Osteoblast (primary cell): ENCODE results near the gene SEMA3C. TPM values are rescaled to one million over a fixed set of nuclear protein-coding genes. Genes with fewer than 3 reads are reported as not detected.

Experiments
- DNase-seq: peaks from one replicate; pipeline ENCODE4 v3.0.0; 2011; ENCODE audit warnings: low spot score, mixed read lengths; ENCODE audit not compliant: insufficient read length; ENCODE audit errors: missing footprints
- H2AFZ ChIP-seq: 2 replicates; pipeline ENCODE4 v1.6.0; 2011; ENCODE audit warnings: mild to moderate bottlenecking, low read length
- H3K27ac ChIP-seq: 2 replicates; pipeline ENCODE4 v1.5.1; 2011; ENCODE audit warnings: mild to moderate bottlenecking, low read depth, low read length, moderate library complexity
- H3K27me3 ChIP-seq: 2 replicates; pipeline ENCODE4 v1.6.0; 2012; ENCODE audit warnings: mild to moderate bottlenecking, control low read depth, inconsistent platforms, low read length, moderate library complexity; ENCODE audit not compliant: insufficient read depth
- H3K36me3 ChIP-seq: 2 replicates; pipeline ENCODE4 v1.5.1; 2011; ENCODE audit warnings: mild to moderate bottlenecking, low read length, control low read depth, moderate library complexity; ENCODE audit not compliant: insufficient read depth
- H3K4me1 ChIP-seq: 2 replicates; pipeline ENCODE4 v1.5.1; 2011; ENCODE audit warnings: mild to moderate bottlenecking, low read length, control low read depth, moderate library complexity; ENCODE audit not compliant: insufficient read depth
- H3K4me2 ChIP-seq: 2 replicates; pipeline ENCODE4 v1.6.0; 2011; ENCODE audit warnings: mild to moderate bottlenecking, low read length; ENCODE audit not compliant: insufficient read depth
- H3K4me3 ChIP-seq: fragments of 200-600 bp; sonication (generic); 3 replicates; pipeline ENCODE4 v1.5.1; 2012; ENCODE audit warnings: mild to moderate bottlenecking, low read length, inconsistent platforms; ENCODE audit not compliant: insufficient read depth
- H3K79me2 ChIP-seq: 2 replicates; pipeline ENCODE4 v1.6.0; 2012; ENCODE audit warnings: mild to moderate bottlenecking, low read length, control low read depth, inconsistent platforms; ENCODE audit not compliant: insufficient read depth
- H3K9me3 ChIP-seq: 2 replicates; pipeline ENCODE4 v1.5.1; 2011; ENCODE audit warnings: low read depth, low read length, control low read depth
- H4K20me1 ChIP-seq: 2 replicates; pipeline ENCODE4 v1.6.0; 2012; ENCODE audit warnings: mild to moderate bottlenecking, low read length, control low read depth; ENCODE audit not compliant: insufficient read depth
- total RNA-seq: library from RNA; depleted of rRNA; stranded (reverse); fragments of >200 nt; gene quantifications from 2 replicates; pipeline ENCODE4 v1.2.3, GENCODE V29; 2012
- TF ChIP-seq, protein P1 (sequence below): IDR thresholded peaks from 2 replicates; pipeline ENCODE4 v1.5.1; 2011; ENCODE audit warnings: mild to moderate bottlenecking, low read depth, low read length, moderate library complexity; ENCODE audit errors: extremely low read depth

Gene SEMA3C
- total RNA-seq, 1 donor = 388 TPM

DNA sequence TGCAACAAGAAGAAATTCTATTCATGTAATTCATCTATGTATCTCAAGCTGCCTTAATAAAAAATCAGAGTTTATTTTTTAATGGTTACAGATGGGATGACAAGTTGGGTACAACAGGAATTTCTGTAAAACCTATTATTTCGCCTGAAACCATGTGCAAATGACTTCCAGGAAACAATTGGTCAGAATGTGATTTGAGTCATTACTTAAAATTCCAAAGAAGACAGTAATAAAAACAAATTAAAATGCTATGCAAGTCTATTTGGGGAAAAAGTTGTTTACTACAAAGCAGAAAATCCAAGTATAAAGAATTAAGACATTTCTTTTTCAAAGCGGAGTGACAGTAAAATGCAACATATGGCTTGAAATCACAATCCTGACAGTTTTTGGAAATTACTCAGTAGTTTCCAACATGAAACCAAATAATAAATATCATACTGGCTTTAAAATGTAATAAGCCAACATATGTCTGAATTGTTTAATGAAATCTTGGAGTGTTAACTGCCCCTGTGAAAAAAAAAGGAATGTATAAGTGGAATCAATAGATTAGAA, 41.5 kb upstream of the SEMA3C start:
- TF ChIP-seq, protein P1, sequence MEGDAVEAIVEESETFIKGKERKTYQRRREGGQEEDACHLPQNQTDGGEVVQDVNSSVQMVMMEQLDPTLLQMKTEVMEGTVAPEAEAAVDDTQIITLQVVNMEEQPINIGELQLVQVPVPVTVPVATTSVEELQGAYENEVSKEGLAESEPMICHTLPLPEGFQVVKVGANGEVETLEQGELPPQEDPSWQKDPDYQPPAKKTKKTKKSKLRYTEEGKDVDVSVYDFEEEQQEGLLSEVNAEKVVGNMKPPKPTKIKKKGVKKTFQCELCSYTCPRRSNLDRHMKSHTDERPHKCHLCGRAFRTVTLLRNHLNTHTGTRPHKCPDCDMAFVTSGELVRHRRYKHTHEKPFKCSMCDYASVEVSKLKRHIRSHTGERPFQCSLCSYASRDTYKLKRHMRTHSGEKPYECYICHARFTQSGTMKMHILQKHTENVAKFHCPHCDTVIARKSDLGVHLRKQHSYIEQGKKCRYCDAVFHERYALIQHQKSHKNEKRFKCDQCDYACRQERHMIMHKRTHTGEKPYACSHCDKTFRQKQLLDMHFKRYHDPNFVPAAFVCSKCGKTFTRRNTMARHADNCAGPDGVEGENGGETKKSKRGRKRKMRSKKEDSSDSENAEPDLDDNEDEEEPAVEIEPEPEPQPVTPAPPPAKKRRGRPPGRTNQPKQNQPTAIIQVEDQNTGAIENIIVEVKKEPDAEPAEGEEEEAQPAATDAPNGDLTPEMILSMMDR = no peak
- Histone ChIP-seq H3K27ac (no peak overlapping the region), H2AFZ (no peak overlapping the region), H3K4me3 (no peak overlapping the region), H3K36me3 (no peaks in the 10 kb centered on the region), H4K20me1 (no peaks in the 10 kb centered on the region), H3K27me3 (no peaks in the 10 kb centered on the region), H3K4me2 (no peak overlapping the region), H3K9me3 (no peaks in the 10 kb centered on the region), H3K4me1 (no peaks in the 10 kb centered on the region), H3K79me2 (no peaks in the 10 kb centered on the region)
- DNase-seq = no peak

DNA sequence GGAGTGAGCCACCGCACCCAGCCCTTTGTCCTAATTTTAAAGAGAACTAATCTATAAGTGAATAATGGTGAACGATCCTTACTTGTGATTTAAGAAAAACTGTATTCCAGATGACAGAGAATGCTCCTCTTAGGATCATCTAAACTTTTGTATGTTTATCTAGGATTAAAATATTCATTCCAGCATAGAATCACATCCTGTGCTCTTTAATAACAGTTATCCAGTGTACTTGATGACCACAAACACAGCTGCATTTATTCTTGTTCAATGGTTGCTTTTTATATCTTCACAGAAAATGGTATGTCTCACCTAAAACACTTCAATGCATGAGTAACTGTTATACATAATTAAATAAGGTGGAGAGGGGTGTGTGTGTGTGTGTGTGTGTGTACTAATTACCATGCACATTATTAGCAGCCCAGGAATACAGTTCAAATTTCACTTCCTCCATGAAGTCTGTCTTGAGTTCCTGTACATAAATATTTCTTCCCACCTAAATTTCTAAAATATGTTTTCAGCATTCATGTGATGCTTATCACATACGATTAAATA, 38.5 kb upstream of the SEMA3C start:
- DNase-seq = no peak
- H3K79me2 ChIP-seq = no peaks in the 10 kb centered on the region
- no peak overlapping the region for H3K4me3 ChIP-seq
- no peaks in the 10 kb centered on the region for H3K27me3 ChIP-seq
- no peak overlapping the region for H2AFZ ChIP-seq
- H3K36me3 ChIP-seq = no peaks in the 10 kb centered on the region
- no peak overlapping the region for H3K27ac ChIP-seq
- TF ChIP-seq, protein P1 = no peak
- H3K4me1 ChIP-seq = no peaks in the 10 kb centered on the region
- H3K9me3 ChIP-seq = no peaks in the 10 kb centered on the region
- H4K20me1 ChIP-seq = no peaks in the 10 kb centered on the region
- H3K4me2 ChIP-seq = no peak overlapping the region

DNA sequence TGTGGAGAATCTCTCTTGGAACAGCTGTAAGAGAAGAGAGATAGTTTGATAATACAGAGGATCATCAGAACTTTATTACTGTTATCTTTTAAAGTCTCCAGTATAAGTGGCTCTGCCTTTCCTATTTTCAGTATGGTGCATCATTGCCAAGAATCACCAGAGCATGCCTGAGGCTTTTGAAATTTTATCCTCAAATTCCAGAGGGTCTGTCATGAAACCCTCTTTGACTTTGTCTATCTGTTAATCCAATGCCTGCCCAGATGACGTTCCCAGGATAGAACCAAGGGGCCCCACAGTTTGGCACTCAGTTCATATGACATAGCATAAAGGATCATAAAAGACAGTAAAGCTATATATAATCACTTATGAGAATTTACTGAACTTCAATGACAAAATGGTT, 35.3 kb upstream of the SEMA3C start:
- H3K79me2 ChIP-seq = no peaks in the 10 kb centered on the region
- H3K36me3 ChIP-seq = no peaks in the 10 kb centered on the region
- H3K27me3 ChIP-seq = no peaks in the 10 kb centered on the region
- no peak overlapping the region for H3K27ac ChIP-seq
- H3K4me3 ChIP-seq = no peak overlapping the region
- no peak for DNase-seq
- no peaks in the 10 kb centered on the region for H3K9me3 ChIP-seq
- H4K20me1 ChIP-seq = no peaks in the 10 kb centered on the region
- no peak overlapping the region for H3K4me2 ChIP-seq
- TF ChIP-seq, protein P1 = no peak
- no peaks in the 10 kb centered on the region for H3K4me1 ChIP-seq
- no peak overlapping the region for H2AFZ ChIP-seq

DNA sequence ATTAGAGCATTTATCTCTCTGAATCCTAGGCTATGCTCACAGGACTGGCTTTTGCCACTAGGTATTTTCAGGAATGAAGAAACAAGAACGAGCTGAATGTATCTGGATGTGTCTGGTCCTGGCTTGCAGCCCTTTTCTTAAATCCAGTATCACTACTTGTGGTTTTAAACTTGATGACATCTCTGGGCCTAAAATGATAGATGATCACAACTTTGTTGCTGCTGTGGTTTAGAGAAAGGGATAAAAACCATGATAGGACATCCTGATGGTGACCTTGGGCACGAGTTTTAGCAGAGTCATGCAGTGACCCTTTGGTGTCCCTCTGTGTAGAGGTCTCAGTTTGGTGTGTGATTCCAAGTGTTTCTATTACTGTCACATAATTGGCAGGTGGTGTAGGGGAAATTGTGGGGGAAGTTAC, 31.7 kb upstream of the SEMA3C start:
- H3K79me2 ChIP-seq = no peaks in the 10 kb centered on the region
- H3K9me3 ChIP-seq = no peaks in the 10 kb centered on the region
- H4K20me1 ChIP-seq = no peaks in the 10 kb centered on the region
- no peaks in the 10 kb centered on the region for H3K4me1 ChIP-seq
- DNase-seq = no peak
- H3K4me2 ChIP-seq = no peak overlapping the region
- no peak overlapping the region for H2AFZ ChIP-seq
- no peak overlapping the region for H3K4me3 ChIP-seq
- TF ChIP-seq, protein P1 = no peak
- H3K36me3 ChIP-seq = no peaks in the 10 kb centered on the region
- H3K27ac ChIP-seq = no peak overlapping the region
- no peaks in the 10 kb centered on the region for H3K27me3 ChIP-seq
